AG10803 (cell line): Measurements from ENCODE around the gene KRT28.
A peak's percentile ranks its signal among the peaks of the same experiment; 100 is the strongest.
"Not testable (repeated sequence)": the region's sequence is repeated elsewhere in the genome, so short reads cannot be mapped to it uniquely, and the experiment has no call there.

Source experiments
- DNase-seq: peaks from one replicate; pipeline ENCODE4 v3.0.0; 2010; ENCODE audit warnings: low read depth
- H3K4me3 ChIP-seq: 2 replicates; pipeline ENCODE4 v1.5.1; 2011; ENCODE audit warnings: mild to moderate bottlenecking, low read length, control low read depth
- CTCF ChIP-seq: conservative IDR thresholded peaks from 2 replicates; pipeline ENCODE4 v1.5.1; 2011; ENCODE audit warnings: mild to moderate bottlenecking, low read length, control low read depth, inconsistent platforms

The KRT28 gene

GRCh38 chr17:40818343-40818732 lies 18.6 kb upstream of the KRT28 start:
- TF ChIP-seq CTCF, result no peak
- no peak for DNase-seq
- peak overlapping the region; percentile 73 for H3K4me3 ChIP-seq

- TF ChIP-seq CTCF, result no peak
- H3K4me3 ChIP-seq, result no peak overlapping the region
- DNase-seq, result no peak
These were observed 17.4 kb upstream of the KRT28 start for GRCh38 chr17:40817103-40817682.

- no peak for DNase-seq
- no peak for TF ChIP-seq CTCF
- no peak overlapping the region for H3K4me3 ChIP-seq
These were observed 16.8 kb upstream of the KRT28 start for GRCh38 chr17:40816569-40816968.

GRCh38 chr17:40815381-40815780 lies 15.6 kb upstream of the KRT28 start:
- no peak for DNase-seq
- no peak for TF ChIP-seq CTCF
- no peak overlapping the region for H3K4me3 ChIP-seq

- not testable (repeated sequence) for DNase-seq, H3K4me3 ChIP-seq
These were observed 14.9 kb upstream of the KRT28 start for GRCh38 chr17:40814657-40815056.

GRCh38 chr17:40813804-40814203 lies 14.0 kb upstream of the KRT28 start:
- TF ChIP-seq CTCF, result no peak
- H3K4me3 ChIP-seq, result no peak overlapping the region
- DNase-seq, result no peak

GRCh38 chr17:40812639-40813038 lies 12.9 kb upstream of the KRT28 start:
- H3K4me3 ChIP-seq, result no peak overlapping the region
- TF ChIP-seq CTCF, result no peak
- DNase-seq, result no peak

GRCh38 chr17:40810494-40810893 lies 10.7 kb upstream of the KRT28 start:
- H3K4me3 ChIP-seq, result no peak overlapping the region
- no peak for DNase-seq
- TF ChIP-seq CTCF, result no peak
